ENCODE results near the gene TEX11.

DNA sequence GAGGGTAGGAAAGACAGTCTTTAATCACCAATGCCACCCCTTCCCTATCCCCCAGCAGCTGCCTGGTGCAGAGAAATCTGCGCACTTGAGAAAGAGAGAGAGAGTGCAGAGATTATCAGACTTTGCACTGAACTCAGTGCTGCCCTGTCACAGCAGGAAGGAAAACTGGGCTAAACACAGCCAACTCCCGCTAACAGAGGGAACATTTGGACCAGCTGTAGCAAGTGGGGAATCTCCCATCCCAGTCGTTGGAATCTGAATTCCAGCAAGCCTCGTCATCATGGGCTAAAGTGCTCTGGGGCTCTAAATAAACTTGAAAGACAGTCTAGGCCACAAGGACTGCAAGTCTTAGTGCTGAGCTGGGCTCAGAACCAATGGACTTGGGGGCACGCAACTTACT, 295.2 kb downstream of the TEX11 start:
- TF ChIP-seq, protein P1, sequence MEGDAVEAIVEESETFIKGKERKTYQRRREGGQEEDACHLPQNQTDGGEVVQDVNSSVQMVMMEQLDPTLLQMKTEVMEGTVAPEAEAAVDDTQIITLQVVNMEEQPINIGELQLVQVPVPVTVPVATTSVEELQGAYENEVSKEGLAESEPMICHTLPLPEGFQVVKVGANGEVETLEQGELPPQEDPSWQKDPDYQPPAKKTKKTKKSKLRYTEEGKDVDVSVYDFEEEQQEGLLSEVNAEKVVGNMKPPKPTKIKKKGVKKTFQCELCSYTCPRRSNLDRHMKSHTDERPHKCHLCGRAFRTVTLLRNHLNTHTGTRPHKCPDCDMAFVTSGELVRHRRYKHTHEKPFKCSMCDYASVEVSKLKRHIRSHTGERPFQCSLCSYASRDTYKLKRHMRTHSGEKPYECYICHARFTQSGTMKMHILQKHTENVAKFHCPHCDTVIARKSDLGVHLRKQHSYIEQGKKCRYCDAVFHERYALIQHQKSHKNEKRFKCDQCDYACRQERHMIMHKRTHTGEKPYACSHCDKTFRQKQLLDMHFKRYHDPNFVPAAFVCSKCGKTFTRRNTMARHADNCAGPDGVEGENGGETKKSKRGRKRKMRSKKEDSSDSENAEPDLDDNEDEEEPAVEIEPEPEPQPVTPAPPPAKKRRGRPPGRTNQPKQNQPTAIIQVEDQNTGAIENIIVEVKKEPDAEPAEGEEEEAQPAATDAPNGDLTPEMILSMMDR (conservative IDR thresholded peaks at IDR 0.05; ENCODE audit: low read length) = no peak
- no peak for TF ChIP-seq EZH2phosphoT487 (IDR thresholded peaks at IDR 0.05; ENCODE audit: borderline replicate concordance, low read depth, low read length)
